Measurements from ENCODE around the gene SARS1.

Gene SARS1

DNA sequence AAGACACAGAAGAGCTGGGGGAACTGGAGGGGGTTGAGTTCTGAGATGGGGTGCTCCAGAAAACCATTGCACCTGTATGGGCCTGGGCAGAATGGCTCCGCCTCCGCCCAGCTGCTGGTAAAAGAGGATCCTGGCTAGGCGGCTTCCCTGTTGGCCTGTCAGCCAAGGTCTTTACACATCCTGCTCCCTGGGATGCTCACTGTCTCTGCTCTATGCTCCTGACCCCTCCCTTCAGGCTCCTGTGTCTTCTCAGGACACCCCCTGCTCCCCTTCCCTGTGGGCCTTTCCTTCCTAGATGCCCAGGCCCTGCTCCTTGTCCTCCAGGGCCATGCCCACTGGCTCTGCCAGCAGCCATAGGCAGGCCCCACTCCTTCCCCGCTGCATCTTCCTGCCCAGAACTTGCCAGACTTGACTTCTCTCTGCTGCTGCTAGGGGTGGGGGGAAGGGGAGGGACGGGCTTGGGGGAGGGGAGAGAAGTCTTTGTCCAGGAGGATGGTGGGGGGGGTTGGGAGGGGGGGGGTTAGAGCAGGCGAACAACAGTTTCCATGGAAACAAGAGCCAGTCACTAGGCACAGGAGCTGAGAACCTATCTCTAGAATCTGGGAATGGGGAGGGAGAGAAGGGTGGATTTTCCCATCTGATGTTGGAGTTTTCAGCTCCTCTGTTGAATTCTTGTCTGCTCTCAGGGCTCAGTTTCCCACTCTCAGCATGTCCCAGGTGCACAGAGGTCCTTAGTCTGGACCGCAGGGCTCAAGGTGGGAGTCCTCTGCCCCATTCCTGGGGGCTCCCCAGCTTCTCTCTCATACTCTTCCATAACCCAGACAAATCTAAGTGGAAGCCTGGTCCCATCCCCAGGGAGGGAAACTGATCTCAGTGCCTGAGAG, 46.2 kb downstream of the SARS1 start:
- peaks cover 32% of the 10 kb centered on the region for H3K27me3 ChIP-seq
- peaks cover 0 to 5% of the 10 kb centered on the region in 2 experiments for H3K4me1 ChIP-seq (ENCODE audit: control insufficient read depth in 1 of 2, insufficient read depth in 1 of 2, low read depth in 1 of 2, low read length in 1 of 2)
- no peak overlapping the region for H3K4me3 ChIP-seq (ENCODE audit: low read depth in 1 of 2, low read length in 1 of 2)
- no peaks in the 10 kb centered on the region for H3K36me3 ChIP-seq
- TF ChIP-seq, protein P1, sequence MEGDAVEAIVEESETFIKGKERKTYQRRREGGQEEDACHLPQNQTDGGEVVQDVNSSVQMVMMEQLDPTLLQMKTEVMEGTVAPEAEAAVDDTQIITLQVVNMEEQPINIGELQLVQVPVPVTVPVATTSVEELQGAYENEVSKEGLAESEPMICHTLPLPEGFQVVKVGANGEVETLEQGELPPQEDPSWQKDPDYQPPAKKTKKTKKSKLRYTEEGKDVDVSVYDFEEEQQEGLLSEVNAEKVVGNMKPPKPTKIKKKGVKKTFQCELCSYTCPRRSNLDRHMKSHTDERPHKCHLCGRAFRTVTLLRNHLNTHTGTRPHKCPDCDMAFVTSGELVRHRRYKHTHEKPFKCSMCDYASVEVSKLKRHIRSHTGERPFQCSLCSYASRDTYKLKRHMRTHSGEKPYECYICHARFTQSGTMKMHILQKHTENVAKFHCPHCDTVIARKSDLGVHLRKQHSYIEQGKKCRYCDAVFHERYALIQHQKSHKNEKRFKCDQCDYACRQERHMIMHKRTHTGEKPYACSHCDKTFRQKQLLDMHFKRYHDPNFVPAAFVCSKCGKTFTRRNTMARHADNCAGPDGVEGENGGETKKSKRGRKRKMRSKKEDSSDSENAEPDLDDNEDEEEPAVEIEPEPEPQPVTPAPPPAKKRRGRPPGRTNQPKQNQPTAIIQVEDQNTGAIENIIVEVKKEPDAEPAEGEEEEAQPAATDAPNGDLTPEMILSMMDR (IDR thresholded peaks at IDR 0.05): no peak
- H3K9me3 ChIP-seq: no peaks in the 10 kb centered on the region
- no peak overlapping the region for H3K27ac ChIP-seq

DNA sequence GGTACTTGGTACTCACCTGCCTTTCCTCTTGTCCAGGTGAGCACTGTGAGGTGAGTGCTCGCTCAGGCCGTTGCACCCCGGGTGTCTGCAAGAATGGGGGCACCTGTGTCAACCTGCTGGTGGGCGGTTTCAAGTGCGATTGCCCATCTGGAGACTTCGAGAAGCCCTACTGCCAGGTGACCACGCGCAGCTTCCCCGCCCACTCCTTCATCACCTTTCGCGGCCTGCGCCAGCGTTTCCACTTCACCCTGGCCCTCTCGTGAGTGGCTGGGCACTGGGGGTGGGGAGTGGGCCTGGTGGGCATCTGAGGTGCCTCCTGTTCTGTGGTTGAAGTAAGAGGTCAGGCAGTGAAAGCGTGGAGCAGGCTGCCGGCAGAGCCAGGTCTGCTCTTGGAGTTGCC, 47.3 kb downstream of the SARS1 start:
- Histone ChIP-seq H3K27ac (no peak overlapping the region), H3K4me3 (ENCODE audit: low read depth in 1 of 2, low read length in 1 of 2) (no peak overlapping the region), H3K36me3 (no peaks in the 10 kb centered on the region), H3K9me3 (no peaks in the 10 kb centered on the region), H3K4me1 (ENCODE audit: control insufficient read depth in 1 of 2, insufficient read depth in 1 of 2, low read depth in 1 of 2, low read length in 1 of 2) (peaks cover 0 to 5% of the 10 kb centered on the region in 2 experiments), H3K27me3 (peaks cover 21% of the 10 kb centered on the region)
- TF ChIP-seq, protein P1 (IDR thresholded peaks at IDR 0.05): no peak

DNA sequence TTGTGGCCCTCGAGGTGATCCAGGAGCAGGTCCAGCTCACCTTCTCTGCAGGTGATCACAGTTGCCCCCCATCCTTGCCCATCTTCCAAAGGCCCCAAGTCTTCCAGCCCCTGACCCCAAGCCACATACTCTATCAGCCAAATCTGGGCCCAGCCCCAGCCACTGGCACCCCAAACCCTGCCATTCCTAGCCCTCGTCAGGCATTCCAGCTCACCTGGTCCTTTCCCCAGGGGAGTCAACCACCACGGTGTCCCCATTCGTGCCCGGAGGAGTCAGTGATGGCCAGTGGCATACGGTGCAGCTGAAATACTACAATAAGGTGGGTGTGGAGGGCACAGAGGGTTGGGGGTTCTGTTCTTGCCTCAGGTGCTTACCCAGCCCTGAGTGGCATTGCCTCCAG, 47.9 kb downstream of the SARS1 start:
- H3K4me1 ChIP-seq (ENCODE audit: control insufficient read depth in 1 of 2, insufficient read depth in 1 of 2, low read depth in 1 of 2, low read length in 1 of 2): peaks cover 0 to 5% of the 10 kb centered on the region in 2 experiments
- no peaks in the 10 kb centered on the region for H3K9me3 ChIP-seq
- TF ChIP-seq, protein P1 (IDR thresholded peaks at IDR 0.05): no peak
- no peak overlapping the region for H3K27ac ChIP-seq
- no peak overlapping the region for H3K4me3 ChIP-seq (ENCODE audit: low read depth in 1 of 2, low read length in 1 of 2)
- H3K27me3 ChIP-seq: peaks cover 15% of the 10 kb centered on the region
- no peaks in the 10 kb centered on the region for H3K36me3 ChIP-seq

DNA sequence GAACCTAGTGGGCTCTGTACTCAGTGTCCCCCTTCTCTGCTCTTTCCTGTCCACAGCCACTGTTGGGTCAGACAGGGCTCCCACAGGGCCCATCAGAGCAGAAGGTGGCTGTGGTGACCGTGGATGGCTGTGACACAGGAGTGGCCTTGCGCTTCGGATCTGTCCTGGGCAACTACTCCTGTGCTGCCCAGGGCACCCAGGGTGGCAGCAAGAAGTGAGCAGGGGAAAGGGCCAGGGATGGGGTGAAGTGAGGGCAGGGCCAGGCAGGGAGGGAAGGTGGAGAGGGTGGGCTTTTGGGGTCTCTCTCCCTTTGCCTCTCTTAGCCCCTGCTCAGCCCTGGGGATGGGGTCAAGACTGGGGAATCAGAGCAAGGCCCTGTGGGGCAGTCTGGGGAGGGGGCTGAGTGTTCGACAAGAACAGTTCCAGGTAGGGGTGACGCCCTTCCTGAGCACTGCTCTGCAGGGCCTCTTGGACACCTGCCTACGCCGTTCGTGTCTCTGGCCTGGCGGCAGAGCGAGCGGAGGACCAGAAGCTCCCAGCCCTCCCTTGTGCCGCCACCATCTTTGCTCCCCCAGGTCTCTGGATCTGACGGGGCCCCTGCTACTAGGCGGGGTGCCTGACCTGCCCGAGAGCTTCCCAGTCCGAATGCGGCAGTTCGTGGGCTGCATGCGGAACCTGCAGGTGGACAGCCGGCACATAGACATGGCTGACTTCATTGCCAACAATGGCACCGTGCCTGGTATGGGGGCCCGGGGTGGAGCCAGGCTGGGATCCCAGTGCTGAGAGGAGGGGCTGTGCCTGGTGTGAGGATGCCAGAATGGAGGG, 48.7 kb downstream of the SARS1 start:
- H3K4me3 ChIP-seq (ENCODE audit: low read depth in 1 of 2, low read length in 1 of 2): no peak overlapping the region
- TF ChIP-seq, protein P1 (IDR thresholded peaks at IDR 0.05): no peak
- H3K9me3 ChIP-seq: no peaks in the 10 kb centered on the region
- no peaks in the 10 kb centered on the region for H3K36me3 ChIP-seq
- H3K27ac ChIP-seq: no peak overlapping the region
- H3K4me1 ChIP-seq (ENCODE audit: control insufficient read depth in 1 of 2, insufficient read depth in 1 of 2, low read depth in 1 of 2, low read length in 1 of 2): peaks cover 0 to 5% of the 10 kb centered on the region in 2 experiments
- H3K27me3 ChIP-seq: peaks cover 10% of the 10 kb centered on the region

DNA sequence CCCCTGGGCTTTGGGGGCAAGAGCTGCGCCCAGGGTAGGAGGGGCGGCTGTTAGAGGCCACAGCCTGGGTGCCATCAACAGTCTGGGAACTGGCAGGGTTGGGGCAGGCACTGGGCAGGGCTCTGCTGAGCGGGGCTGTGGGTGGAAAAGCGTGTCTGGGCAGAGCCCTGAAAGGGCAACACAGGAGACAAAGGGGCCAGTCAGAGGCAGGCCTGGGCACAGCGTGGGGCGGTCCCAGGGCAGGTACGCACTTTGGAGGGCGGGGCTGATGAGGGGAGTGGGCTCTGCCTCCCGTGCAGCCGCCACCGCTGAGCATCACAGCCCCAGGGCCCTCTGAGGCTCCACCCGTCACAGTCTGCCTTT, 49.5 kb downstream of the SARS1 start:
- Histone ChIP-seq H3K27ac (no peak overlapping the region), H3K27me3 (peaks cover 10% of the 10 kb centered on the region), H3K36me3 (no peaks in the 10 kb centered on the region), H3K4me1 (ENCODE audit: control insufficient read depth in 1 of 2, insufficient read depth in 1 of 2, low read depth in 1 of 2, low read length in 1 of 2) (peaks cover 0 to 5% of the 10 kb centered on the region in 2 experiments), H3K4me3 (ENCODE audit: low read depth in 1 of 2, low read length in 1 of 2) (no peak overlapping the region), H3K9me3 (no peaks in the 10 kb centered on the region)
- TF ChIP-seq, protein P1 (IDR thresholded peaks at IDR 0.05): no peak
